HG03175 (cell line): ENCODE data around the gene IL18BP.

Source experiments
- ATAC-seq: cut with Tn5 transposase; IDR thresholded peaks from one replicate; pipeline ENCODE4 v1.9.1; 2021; ENCODE audit warnings: mild to moderate bottlenecking, moderate library complexity; ENCODE audit not compliant: unreplicated experiment

The IL18BP gene

GRCh38 chr11:72040491-72041363 is 42.0 kb downstream of the IL18BP start:
- peak; percentile 38 for ATAC-seq

- peak; percentile 40 for ATAC-seq
These were observed 42.8 kb downstream of the IL18BP start for GRCh38 chr11:72041364-72042063.

DNA sequence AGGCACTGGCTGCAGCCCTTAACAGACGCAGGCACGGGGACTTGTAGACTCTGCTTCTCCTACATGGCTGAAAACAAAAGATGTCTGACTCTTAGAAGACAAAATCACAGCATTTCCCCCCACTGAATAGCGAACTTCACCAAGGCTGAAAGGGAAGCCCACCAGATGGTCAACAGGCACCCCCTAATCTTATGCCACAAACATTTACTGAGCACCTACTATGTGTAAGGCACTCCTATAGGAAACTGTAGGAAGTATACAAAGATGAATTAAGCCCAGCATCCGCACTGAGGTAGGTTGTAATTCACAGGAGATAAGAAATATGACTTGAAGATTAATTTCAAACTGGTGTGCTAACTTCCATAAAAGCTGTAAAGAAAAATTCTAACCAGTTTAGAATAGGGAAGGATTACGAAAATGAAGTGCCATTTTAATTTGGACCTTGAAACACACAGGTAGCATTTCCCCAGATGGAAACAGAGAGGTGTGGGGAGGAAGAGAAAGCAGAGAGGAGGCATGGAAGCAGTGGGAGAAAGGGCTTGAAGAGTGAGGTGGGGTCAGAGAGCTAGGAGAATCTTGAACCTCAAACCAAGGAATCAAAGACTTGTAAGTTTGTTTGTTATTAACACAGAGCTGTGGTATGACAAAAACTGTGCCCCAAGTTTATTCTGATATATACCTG is 43.5 kb downstream of the IL18BP start:
- no peak for ATAC-seq

DNA sequence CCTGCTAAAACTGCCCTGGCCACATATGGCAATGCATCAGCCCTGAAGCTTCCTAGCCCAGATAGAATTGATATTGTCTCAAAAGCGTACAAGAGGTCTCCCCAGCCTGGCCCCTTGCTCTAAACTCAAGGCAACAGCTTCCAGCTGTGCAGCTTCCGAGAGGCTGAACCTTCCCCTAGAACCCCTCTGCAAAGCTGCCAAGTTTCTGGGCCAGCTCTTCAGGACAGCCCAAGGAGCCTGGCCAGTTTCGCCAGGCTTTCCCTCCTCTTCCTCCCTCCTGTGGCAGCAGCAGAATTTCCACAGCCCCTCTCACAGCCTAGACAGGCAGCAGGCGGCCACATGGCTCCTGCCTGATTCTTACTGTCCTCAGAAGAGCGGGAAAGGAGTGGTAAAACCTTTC is 47.1 kb downstream of the IL18BP start:
- no peak for ATAC-seq

DNA sequence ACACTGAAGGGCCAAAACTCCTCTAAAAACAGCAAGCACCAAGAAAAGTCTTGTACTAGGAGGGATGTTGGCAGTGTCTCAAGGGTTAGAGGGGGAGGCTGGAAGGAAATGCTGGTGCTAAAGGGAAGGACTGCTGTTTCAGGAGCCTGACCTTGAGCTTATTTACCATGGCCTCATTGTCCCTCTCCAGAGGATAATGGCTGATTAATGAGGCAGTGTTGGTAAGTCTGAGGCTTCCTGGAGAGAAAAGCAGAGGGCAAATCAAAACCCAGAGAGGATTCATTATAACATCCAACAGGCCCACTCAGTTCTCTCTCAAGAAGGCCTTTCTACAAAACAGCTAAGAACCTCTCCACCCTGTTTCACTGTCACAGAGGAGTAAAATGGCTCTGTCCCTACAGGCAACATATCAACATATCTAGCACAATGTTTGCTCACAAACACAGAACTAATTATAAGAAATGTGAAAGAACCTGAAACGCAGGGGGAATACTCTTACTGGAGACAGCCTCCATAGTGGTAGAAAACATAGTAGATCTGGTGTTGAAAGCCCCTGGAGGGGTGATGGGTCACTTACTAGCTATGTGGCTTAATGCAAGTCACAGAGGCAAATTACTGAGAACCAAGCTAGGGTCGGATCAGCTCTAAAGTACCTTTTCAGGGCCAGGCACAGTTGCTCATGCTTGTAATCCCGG is 50.2 kb downstream of the IL18BP start:
- no peak for ATAC-seq
